Liver (tissue), 3 donors: ENCODE data around the gene MFSD1.

Experiments
- ATF3 ChIP-seq: IDR thresholded peaks from 2 replicates; pipeline ENCODE4 v1.6.1; 2016; ENCODE audit warnings: antibody characterized with exemption
- CTCF ChIP-seq: fragments of 150-350 bp; IDR thresholded peaks from 2 replicates; pipeline ENCODE4 v1.5.1; 2017; ENCODE audit warnings: improper control_type of control experiment, low read depth, low read length; ENCODE audit not compliant: missing input control
- JUND ChIP-seq, 2 donors: IDR thresholded peaks; 2 replicates each; pipeline ENCODE4 v1.6.1; 2016; ENCODE audit warnings: antibody characterized with exemption in 2 of 2
- MAX ChIP-seq: IDR thresholded peaks from 2 replicates; pipeline ENCODE4 v1.6.1; 2016; ENCODE audit warnings: antibody characterized with exemption
- NR2F2 ChIP-seq: IDR thresholded peaks from 2 replicates; pipeline ENCODE4 v1.6.1; 2016; ENCODE audit warnings: antibody characterized with exemption
- RAD21 ChIP-seq, 2 donors: IDR thresholded peaks; 2 replicates each; pipeline ENCODE4 v1.6.1; 2016; ENCODE audit warnings: antibody characterized with exemption in 2 of 2, mild to moderate bottlenecking in 2 of 2
- REST ChIP-seq: IDR thresholded peaks from 2 replicates; pipeline ENCODE4 v1.6.1; 2016; ENCODE audit warnings: antibody characterized with exemption, mild to moderate bottlenecking
- RXRA ChIP-seq, 2 donors: IDR thresholded peaks; 2 replicates each; pipeline ENCODE4 v1.6.1; 2017 to 2018; ENCODE audit warnings: antibody characterized with exemption in 2 of 2, mild to moderate bottlenecking in 1 of 2
- TAF1 ChIP-seq: conservative IDR thresholded peaks from 2 replicates; pipeline ENCODE4 v1.6.1; 2016; ENCODE audit warnings: antibody characterized with exemption, mild to moderate bottlenecking
- YY1 ChIP-seq: IDR thresholded peaks from 2 replicates; pipeline ENCODE4 v1.6.1; 2016; ENCODE audit warnings: antibody characterized with exemption, mild to moderate bottlenecking
- donor health status: healthy.
- donor health status: healthy.

- TF ChIP-seq CTCF (no peak), YY1 (no peak), RXRA (IDR thresholded peaks at IDR 0.05) (no peak), ATF3 (no peak), MAX (no peak), REST (no peak), RAD21 (IDR thresholded peaks at IDR 0.05) (no peak), NR2F2 (no peak), JUND (IDR thresholded peaks at IDR 0.05) (no peak), TAF1 (no peak)
Observed at GRCh38 chr3:158755421-158755820, 46.4 kb upstream of the MFSD1 start.
